Heart right ventricle (tissue), 16 donors: Measurements from ENCODE around the gene SLFN5. TPM values are rescaled to one million over a fixed set of nuclear protein-coding genes. Genes with fewer than 3 reads are reported as not detected.
"Not testable (repeated sequence)": the region's sequence is repeated elsewhere in the genome, so short reads cannot be mapped to it uniquely, and the experiment has no call there.

Source experiments
- ATAC-seq, 8 donors: fragments of 200-7000 bp; cut with Tn5 transposase; one replicate each; pipeline ENCODE4 v1.9.1; 2020; ENCODE audit warnings: mild to moderate bottlenecking in 8 of 8, moderate library complexity in 8 of 8, moderate number of reproducible peaks in 1 of 8
- DNase-seq, 2 donors: peaks; one replicate each; pipeline ENCODE4 v3.0.0-alpha.2; 2020
- H3K27ac ChIP-seq, 10 donors: fragments of 200-600 bp; sonication (generic) in 2 of 10; one replicate each; pipeline versions ENCODE4 v1.5.0 to v1.8.0; 2020 to 2022; ENCODE audit warnings: mild to moderate bottlenecking in 3 of 10
- H3K27me3 ChIP-seq, 7 donors: fragments of 200-600 bp; one replicate each; pipeline ENCODE4 v1.8.0; 2021 to 2022; ENCODE audit warnings: mild to moderate bottlenecking in 2 of 7
- H3K36me3 ChIP-seq, 9 donors: fragments of 200-600 bp; sonication (generic) in 1 of 9; one replicate each; pipeline versions ENCODE4 v1.5.0 to v1.8.0; 2020 to 2022; ENCODE audit warnings: mild to moderate bottlenecking in 2 of 9
- H3K4me1 ChIP-seq, 9 donors: fragments of 200-600 bp; sonication (generic) in 1 of 9; one replicate each; pipeline versions ENCODE4 v1.5.0 to v1.8.0; 2020 to 2022; ENCODE audit warnings: mild to moderate bottlenecking in 4 of 9
- H3K4me3 ChIP-seq, 10 donors: fragments of 200-600 bp; sonication (generic) in 2 of 10; one replicate each; pipeline versions ENCODE4 v1.5.0 to v1.8.0; 2020 to 2022; ENCODE audit warnings: mild to moderate bottlenecking in 7 of 10, moderate library complexity in 2 of 10
- H3K9me3 ChIP-seq, 11 donors: fragments of 200-600 bp in 10 of 11; sonication (generic) in 2 of 11; one replicate each; pipeline versions ENCODE4 v1.5.0 to v1.8.0; 2013 to 2022; ENCODE audit warnings: mild to moderate bottlenecking in 2 of 11, control low read depth in 1 of 11, moderate library complexity in 1 of 11
- CTCF ChIP-seq, 9 donors: fragments of 200-600 bp; sonication (generic) in 2 of 9; IDR thresholded peaks; one replicate each; pipeline versions ENCODE4 v1.5.0 to v1.8.0; 2021 to 2022; ENCODE audit warnings: antibody characterized with exemption in 9 of 9, mild to moderate bottlenecking in 5 of 9, moderate library complexity in 1 of 9
- WGBS, 2 donors: extraction: QIAGEN DNeasy Blood & Tissue Kit; methylation state at CpG; one replicate each; pipeline ENCODE4 v1.1.7; 2013; ENCODE audit warnings: inconsistent platforms in 1 of 2; 5-methylcytosine and 5-hydroxymethylcytosine counted together
- intact Hi-C, 10 donors: fragments of 100-400 bp; cut with DNase I; formaldehyde crosslinking; loops; one replicate each; pipeline versions ENCODE4 v1.11.1 to v1.14.2; 2022
- long read RNA-seq, 3 donors: library from polyadenylated mRNA; unstranded; transcript quantifications; one replicate each; pipeline ENCODE4 v2.0.0, GENCODE V29; 2020 to 2021
- polyA plus RNA-seq, 2 donors: library from polyadenylated mRNA; stranded (reverse); fragments of 200-250 nt; gene quantifications; one replicate each; pipeline ENCODE4 v1.2.3, GENCODE V29; 2013
- total RNA-seq, 10 donors: library from RNA; stranded (reverse); fragmentation: NEBNext Ultra II Directional in 3 of 10; extraction: Animal tissue kit (Norgen Biotek cat#: 25700) in 3 of 10; gene quantifications; one replicate each; pipeline versions ENCODE4 v1.2.1 to v1.2.4, GENCODE V29; 2021 to 2023
- donor health status: Arrhythmogenic right ventricular cardiomyopathy.
- donor health status: ischemic (EF 13 %, LVEDD 7.1; RV severe dilation, severe dysfunction).
- donor health status: healthy with polysubstance abuse.
- donor health status: DM: no; HTN: yes; CAD: no.
- donor health status: DM: no; HTN: no; CAD: no.
- donor health status: ischemic (EF 25% LVEDD 6.9; RV normal size, moderate dysfunction).
- donor health status: ischemic (EF 25% LVEDD 5.7; RV mildly dilated, moderate dysfunction).
- donor health status: healthy.
- donor health status: DM: yes; HTN: yes; CAD: no.
- donor health status: Ischemic cardiomyopathy.
- donor health status: ischemic (EF 35%, LVEDD 5.7; RV mildly dilated, moderate dysfunction).
- donor health status: nonischemic (EF 11% LVEDD 7.7; RV severe dilation, severe dysfunction).
- donor health status: DM: yes; HTN: yes; CAD: no.
- donor health status: PGD.
- donor health status: ischemic (EF 29% LVEDD 5.4; RV normal size, mild dysfunction).
- donor health status: nonischemic (EF 23%, LVEDD 6.1; RV moderate dilation, normal function).

The SLFN5 gene
- total RNA-seq (10 to 100 TPM; 11.0 to 29.8 (median 15.9) TPM), polyA plus RNA-seq (1 to 10 TPM; 2.5 to 5.4 TPM)
- long read RNA-seq, donor 1, full-length matches to known transcripts, result 13 of 19 reads
- long read RNA-seq, donor 1, partial matches to known transcripts, result 5 of 19 reads
- long read RNA-seq, donor 1, other reads (novel, unspliced or antisense), result 1 of 19 reads
- long read RNA-seq, donor 2, full-length matches to known transcripts, result 6 of 10 reads
- long read RNA-seq, donor 2, partial matches to known transcripts, result 4 of 10 reads
- long read RNA-seq, donor 2, other reads (novel, unspliced or antisense), result 0 of 10 reads
- long read RNA-seq, donor 3, full-length matches to known transcripts, result 43 of 73 reads
- long read RNA-seq, donor 3, partial matches to known transcripts, result 28 of 73 reads
- long read RNA-seq, donor 3, other reads (novel, unspliced or antisense), result 2 of 73 reads

GRCh38 chr17:35242805-35243560, at the start of gene SLFN5:
TSS of gene SLFN5 (plus strand) at chr17:35243072. CDS start at chr17:35258691, 15,619 bp downstream.
- TF ChIP-seq CTCF (IDR thresholded peaks at IDR 0.05), result peak in 1 of 9 donors; percentile 19
- Histone ChIP-seq H3K9me3 (no peaks in the 10 kb centered on the region), H3K27ac (peak within 1 kb of the TSS; percentile 77 to 99 (median 96)), H3K4me1 (peaks cover 0 to 57% (median 29%) of the 10 kb centered on the region in 9 donors), H3K4me3 (peak within 1 kb of the TSS; percentile 47 to 95 (median 76)), H3K27me3 (no peaks in the 10 kb centered on the region), H3K36me3 (peaks cover 0 to 20% (median 0%) of the 10 kb centered on the region in 9 donors)
- DNase-seq, result peak; percentile 94 to 95
- intact Hi-C loops, result loop anchor here in 5 of 10 donors (2.0 to 10.0 kb wide), 7 partner anchors 52 to 298 kb away; partner anchors contain the start of genes NLE1 (in 2 of the 5) and SLFN12 (in 1 of the 5)
- ATAC-seq, result peak; percentile 95 to 98 (median 97)
- WGBS, 2 donors, result 0% methylated on average over 44 of the region's 44 CpGs

- H3K27ac ChIP-seq, H3K9me3 ChIP-seq, H3K4me3 ChIP-seq, H3K27me3 ChIP-seq, H3K36me3 ChIP-seq, intact Hi-C loops, DNase-seq: not testable (repeated sequence)
- peaks cover 0 to 10% (median 0%) of the 10 kb centered on the region in 9 donors for H3K4me1 ChIP-seq
- peak in 1 of 8 donors; percentile 30 for ATAC-seq
- 95 to 97% methylated on average over 12 of the region's 12 CpGs for whole genome bisulfite sequencing, 2 donors
Measured at GRCh38 chr17:35194001-35194400, 48.9 kb upstream of the SLFN5 start, which contains the start of gene SLC35G3. TSS of gene SLC35G3 (minus strand) at chr17:35194393. CDS start at chr17:35194307, 86 bp downstream.

GRCh38 chr17:35195062-35195461, 47.8 kb upstream of the SLFN5 start:
- H3K4me1 ChIP-seq, H3K4me3 ChIP-seq, DNase-seq, intact Hi-C loops, ATAC-seq, H3K27ac ChIP-seq, H3K36me3 ChIP-seq, H3K27me3 ChIP-seq: not testable (repeated sequence)
- H3K9me3 ChIP-seq, result peaks cover 0 to 16% (median 0%) of the 10 kb centered on the region in 11 donors
- 92 to 94% methylated on average over 27 to 31 of the region's 31 CpGs for WGBS, 2 donors

GRCh38 chr17:35202582-35202981, 40.3 kb upstream of the SLFN5 start:
- H3K4me3 ChIP-seq, H3K4me1 ChIP-seq, H3K27ac ChIP-seq, ATAC-seq, H3K36me3 ChIP-seq, DNase-seq, intact Hi-C loops, H3K27me3 ChIP-seq: not testable (repeated sequence)
- WGBS, 2 donors, result 63 to 92% methylated on average over 1 of the region's 2 CpGs
- peaks cover 0 to 13% (median 0%) of the 10 kb centered on the region in 11 donors for H3K9me3 ChIP-seq

- peaks cover 0 to 6% (median 0%) of the 10 kb centered on the region in 7 donors for H3K27me3 ChIP-seq
- H3K4me1 ChIP-seq, result peaks cover 0 to 32% (median 5%) of the 10 kb centered on the region in 9 donors
- intact Hi-C loops, result no loop called here
- no peaks in the 10 kb centered on the region for H3K36me3 ChIP-seq
- 92 to 95% methylated on average over 7 of the region's 7 CpGs for WGBS, 2 donors
- H3K27ac ChIP-seq, result no peak overlapping the region
- DNase-seq (no peak), ATAC-seq (no peak)
- H3K4me3 ChIP-seq, result no peak overlapping the region
- no peaks in the 10 kb centered on the region for H3K9me3 ChIP-seq
- no peak for TF ChIP-seq CTCF (IDR thresholded peaks at IDR 0.05)
Measured at GRCh38 chr17:35210741-35211140, 32.1 kb upstream of the SLFN5 start.
